ENCODE data around the gene KLHL2.
"Not testable (repeated sequence)": the region's sequence is repeated elsewhere in the genome, so short reads cannot be mapped to it uniquely, and the experiment has no call there.

KLHL2 gene

DNA sequence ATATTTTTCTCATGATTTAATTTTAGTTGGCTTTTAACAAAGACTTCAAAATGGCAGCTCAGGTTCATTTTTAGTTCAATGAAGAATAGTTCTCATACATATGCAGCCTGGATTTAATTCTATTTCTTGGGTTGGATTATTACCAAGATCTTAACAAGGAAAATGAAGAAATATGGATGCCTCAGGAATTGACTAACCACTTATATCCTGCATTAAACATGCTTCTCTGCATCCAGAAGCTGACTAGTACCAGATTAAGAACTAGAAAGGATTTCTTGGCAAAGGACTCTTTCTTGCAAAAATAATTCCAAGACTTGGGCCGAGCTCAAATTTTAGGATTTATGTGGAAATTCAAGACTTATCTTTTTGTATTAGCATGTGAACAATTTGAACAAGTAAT, 5.6 kb upstream of the KLHL2 start:
- no peak for DNase-seq (ENCODE audit: low read depth, low spot score)

DNA sequence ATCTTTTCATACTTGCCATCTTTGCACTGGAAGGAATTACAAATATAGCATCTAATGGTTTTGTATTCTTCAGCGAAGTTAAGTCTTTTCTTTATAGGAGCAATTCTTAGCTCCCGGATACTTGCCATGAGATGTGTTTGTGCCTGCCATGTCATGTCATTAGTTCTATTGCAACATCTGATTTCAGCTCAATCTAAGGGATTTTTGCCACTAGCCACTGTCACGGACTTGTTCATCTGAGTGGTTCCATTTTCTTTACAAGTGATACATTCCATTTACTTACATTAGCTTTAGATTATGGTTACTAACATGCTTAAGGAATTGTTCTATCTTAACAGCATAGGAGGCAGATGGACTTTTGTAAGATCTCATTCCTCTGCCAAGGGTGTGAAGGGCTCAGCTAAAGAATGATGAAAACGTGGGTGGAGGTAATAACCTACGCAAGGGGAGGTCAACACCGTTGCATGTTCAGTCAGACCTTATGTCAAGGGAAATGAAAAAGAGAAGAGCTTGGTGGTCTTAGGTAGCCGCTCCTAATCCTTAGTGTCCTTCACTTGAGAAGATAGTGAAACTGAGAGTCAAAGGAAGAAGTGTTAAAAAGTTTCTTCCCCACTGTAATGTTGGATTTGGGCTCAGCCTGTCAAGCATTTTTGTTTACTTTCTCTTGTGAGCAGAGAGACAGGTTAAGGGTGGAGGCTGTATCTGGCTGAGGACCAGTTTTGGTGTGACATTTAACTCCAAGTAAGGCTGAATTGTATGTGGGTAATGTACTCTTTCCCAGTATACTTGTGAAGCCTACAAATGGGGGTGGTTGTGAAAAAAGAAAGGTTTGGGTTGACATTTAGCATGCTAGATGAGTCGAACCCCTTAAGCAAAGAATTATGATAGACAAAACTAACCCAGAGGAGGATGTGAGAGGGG, 3.6 kb upstream of the KLHL2 start:
- no peak for DNase-seq (ENCODE audit: low read depth, low spot score)

DNA sequence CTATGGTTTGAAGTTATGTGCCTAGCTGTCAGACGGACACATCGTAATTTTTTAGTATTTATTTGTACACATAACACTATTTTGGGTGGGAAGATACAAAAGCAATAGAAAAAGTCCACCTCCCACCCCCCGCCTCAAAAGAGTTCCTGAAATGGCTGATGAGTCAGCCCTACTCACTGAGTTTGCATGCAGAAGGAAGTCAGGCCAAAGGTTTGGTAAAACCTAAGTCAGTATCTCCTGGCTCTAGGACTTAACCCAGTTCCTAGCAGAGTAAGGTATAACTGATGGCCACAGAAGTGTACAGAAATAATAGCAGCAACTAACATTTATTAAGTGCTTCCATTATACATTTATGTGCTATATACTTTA, 2.9 kb upstream of the KLHL2 start:
- DNase-seq (ENCODE audit: low read depth, low spot score): no peak

DNA sequence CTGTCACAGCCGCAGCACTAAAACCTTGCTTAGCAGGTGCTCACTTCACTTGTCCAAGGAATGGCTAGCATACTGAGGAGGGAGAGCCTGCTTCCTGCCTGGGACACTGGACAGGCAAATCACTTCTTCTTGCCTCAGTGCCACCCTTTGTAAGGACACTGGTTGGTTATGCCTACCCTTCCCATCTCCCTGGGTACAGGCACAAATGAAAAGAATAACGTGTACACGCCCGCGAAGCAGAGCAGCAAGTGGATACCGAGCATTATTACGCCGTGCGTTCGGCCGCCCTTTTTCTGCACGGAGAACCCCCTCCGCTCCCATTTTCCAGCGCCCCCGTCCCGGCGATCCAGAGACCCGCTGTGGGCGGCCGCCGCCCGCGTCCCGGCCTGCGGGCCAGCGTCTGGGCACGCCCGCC, 338 bp upstream of the KLHL2 start:
- no peak for DNase-seq (ENCODE audit: low read depth, low spot score)

DNA sequence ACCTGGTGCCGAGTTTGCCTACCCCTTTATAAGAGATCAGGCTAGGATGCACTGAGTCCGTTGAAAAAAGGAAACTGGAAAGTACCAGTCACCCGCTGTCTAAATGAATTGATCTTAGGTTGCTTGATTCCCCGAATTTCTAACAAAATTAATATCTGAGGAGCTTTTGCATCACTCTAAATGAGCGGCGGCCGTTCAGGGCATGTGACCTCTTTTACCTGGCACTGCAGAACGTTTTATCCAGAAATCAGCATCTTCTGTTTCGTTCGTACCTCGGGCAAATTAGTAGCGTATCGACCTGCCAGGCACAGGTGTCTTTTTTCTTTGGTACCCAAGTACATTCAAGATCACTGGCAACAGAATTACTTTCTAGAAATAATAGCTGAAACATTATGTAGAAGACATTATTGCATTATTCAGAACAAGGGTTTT, 876 bp downstream of the KLHL2 start:
- DNase-seq (ENCODE audit: low read depth, low spot score): no peak

DNA sequence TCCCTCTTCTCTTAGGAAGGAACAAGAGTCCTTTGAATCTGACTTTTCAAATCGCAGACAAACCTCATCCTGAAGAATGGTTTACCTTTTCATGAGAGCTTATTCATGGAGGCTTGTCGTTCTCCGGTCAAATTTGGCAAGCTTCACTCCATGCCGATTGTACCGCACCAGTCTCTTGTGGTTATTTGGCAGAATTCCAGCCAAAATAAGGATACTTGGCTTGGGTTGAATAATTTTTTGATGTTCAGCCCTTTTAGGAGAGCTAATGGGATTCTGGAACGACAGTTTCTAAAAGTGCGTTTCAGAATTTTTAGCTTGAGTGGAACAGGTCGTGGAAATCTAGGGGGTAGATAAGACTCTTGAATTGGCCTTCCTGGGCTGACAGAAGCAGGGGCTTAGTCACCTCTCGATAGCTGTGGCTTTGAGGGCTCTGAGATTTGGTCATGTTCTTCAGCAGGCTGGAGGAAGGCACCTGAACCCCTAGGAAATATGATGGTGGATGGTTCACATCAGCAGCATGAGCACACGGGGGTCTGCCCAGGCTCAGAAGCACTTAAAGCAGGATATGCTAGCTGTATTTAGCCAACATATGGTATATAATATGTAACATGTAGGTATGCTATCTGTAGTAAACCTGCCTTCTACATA, 1.5 kb downstream of the KLHL2 start:
- no peak for DNase-seq (ENCODE audit: low read depth, low spot score)

DNA sequence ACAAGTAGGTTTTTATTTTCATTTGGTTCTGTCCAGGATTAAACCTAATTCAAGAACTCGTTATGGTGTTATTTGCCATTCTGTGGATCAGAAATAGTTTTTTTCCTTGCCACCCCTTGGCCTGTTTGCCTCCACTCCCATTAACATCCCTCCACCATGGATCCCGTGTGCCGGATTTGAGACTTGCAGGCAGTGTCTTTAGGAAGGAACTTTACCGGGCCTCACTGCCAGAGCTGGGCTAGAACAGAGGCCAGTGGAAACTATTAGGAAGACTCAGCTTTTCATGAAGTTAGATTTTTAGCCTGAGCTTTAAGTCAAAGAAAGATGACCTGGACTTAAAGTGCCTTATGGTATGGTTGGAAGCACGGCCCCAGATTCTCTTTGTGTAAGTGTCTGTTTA, 2.4 kb downstream of the KLHL2 start:
- no peak for DNase-seq (ENCODE audit: low read depth, low spot score)

DNA sequence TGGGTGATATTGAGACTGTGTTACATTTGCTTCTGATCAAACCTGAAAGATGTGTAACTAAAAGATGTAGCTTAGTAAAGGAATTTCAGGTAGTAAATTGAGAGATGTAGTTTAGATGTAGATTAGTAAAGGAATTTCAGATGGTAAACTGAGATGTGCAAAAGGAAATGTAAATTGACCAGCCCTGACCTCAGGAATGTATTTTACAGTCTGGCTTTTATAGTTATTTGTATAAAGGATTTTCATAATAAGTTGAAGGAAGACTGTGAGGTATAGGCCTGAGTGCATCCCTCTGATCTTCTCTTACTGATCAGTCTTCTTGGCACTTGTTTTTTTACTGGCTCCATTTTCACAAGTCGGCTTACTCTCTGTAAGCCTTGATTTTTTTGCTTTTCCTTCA, 3.2 kb downstream of the KLHL2 start:
- no peak for DNase-seq (ENCODE audit: low read depth, low spot score)

DNA sequence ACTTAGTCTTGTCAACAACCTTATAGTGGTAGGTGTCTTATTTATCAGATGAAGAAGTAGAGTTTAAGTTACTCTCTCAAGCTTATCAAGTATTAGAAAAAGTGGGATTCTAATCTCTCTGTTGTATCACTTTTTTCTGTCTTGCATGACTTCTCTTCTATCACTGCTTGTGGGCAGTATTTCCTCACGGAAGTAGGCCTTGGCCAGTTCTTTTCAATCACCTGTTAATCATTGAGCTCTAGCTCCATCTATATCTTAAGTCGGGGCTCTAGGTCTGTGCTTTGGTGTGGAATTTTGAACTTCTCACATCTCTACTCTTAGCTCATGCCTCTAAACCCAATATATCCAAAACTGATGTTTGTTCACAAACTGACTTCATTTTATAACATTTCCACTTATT, 5.3 kb downstream of the KLHL2 start:
- not testable (repeated sequence) for DNase-seq (ENCODE audit: low read depth, low spot score)

DNA sequence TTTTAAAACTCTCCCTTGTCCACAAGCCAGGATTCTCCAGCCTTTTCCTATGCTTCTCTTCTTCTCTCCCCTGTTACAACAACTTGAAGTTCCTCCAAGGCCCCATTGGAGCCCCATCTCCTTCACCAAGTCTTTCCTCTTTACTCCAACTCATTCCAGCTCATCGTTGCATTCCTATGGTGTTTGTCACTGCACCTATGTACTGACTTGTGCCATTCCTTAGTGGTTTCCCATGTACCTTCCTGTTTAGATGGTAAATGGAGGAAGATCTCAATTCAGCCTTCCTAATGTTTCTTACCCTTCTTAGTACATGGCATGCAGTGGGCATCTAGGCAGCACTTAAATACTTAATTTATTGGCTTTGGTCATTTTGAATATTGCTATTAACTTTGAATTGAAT, 6.0 kb downstream of the KLHL2 start:
- DNase-seq (ENCODE audit: low read depth, low spot score): not testable (repeated sequence)

DNA sequence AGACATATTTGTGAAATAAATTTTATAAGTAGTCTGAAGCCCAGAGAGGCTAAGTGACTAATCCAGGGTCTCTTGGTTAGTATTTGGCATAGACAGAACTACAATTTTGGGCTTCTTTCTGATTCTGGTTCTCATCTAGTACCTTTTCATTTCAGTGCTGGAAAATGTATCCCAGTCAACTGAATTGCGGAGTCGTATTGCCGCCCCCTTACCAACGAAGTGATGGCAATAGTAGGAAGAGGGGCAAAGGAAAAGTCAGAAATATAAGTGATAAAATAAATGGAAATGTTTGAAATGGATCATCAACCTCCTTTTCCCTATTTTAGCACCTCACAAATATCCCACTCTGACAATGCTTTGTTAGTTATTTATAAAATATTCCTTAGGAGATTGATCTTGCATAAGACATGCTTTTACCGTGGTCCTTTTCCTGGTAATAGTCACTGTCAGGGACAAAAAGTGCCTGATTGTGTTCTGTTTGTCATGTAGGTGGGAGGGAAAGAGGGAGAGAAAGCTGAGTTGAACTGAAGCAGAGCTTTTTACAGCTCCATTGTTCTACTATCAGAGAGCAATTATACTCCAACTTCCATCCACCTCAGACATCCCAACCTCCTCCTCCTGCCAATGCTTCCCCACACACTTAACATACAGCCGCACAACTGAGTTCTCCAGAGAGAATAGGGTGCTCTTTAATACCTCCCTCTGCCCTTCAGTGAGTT, 6.8 kb downstream of the KLHL2 start:
- DNase-seq (ENCODE audit: low read depth, low spot score): not testable (repeated sequence)

DNA sequence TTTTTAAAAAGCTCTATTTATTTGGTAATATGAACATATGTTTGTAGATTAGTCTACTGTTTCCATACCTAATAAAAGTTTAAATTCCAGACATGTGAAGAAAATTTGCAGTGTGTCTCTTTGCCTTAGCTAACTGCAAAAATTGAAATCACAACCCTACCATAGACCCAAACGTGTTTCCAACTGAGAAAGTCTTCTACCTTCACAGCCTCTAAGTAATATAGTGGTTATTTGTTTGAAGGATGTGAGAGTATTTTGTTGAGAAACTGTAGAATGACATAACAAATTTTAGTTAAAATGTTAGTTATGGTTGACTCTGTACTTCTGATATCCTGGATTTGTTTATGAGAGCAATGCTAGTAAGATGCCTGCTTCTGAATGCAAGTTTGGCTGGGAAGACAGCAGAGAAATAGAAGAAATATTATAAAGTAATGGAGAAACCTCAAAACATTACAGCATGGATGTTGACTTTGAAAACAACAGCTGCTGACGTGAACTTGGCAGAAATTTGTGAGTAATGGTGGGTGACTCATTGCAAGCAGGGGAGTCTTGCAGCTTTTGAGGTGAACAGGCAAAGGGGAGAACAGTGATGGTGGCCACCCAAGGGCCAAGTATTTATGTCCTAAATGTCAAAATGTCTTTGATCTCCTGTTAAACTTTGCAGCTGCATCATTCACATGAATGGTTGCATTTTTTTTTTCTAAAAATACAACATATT, 7.8 kb downstream of the KLHL2 start:
- not testable (repeated sequence) for DNase-seq (ENCODE audit: low read depth, low spot score)

DNA sequence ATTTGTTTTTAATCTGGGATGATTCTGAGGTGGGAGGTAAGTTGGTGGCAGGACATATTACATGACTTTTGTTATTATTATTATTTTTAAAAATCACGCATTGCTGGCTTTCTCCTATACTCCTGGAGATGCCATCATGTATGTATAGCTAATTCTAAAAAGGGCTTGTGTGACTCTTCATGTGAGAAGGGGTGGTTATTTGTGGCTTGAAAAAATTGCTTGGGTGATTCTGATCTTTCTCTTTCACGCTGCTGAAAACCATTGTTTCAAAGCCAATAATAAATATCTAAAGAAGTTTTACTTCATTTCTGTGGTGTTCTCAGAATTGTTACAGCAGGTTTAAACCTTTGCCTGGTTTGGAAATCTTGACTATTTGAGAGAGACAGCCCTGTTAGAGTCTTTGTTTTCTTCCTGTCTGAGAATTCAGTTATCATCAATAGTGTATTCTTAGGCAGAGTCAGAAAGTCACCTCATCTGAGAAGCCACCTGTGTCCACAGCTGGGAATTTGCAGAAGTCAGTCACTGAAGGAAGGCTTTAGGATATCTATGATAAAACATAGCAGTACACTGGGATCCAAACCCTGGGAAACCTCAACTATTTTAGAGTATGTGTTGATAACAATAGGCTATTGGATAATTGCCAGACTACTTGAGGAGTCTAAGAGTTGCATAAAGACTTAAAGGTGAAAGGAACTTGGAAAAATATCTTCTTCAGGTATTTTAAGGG, 8.6 kb downstream of the KLHL2 start:
- DNase-seq (ENCODE audit: low read depth, low spot score): not testable (repeated sequence)

DNA sequence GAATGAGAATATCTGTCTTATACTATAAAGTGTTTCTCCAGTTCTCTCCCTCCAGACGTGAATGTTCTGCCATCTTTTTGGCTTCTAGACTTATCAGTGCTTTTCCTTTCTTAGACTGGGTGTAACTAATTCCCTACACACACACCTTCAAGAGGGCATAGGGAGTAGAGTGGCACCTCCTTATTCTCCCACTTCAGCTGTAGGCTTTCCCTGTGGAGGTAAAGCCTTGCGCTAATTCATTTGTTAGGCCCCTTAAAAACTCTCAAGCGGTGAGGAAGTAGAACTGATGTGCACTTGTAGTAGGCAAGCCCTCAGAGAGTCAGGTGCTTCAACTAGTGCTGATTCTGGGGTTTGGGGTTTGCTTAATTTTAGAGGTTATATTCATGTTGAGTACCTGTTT, 10.0 kb downstream of the KLHL2 start:
- no peak for DNase-seq (ENCODE audit: low read depth, low spot score)

DNA sequence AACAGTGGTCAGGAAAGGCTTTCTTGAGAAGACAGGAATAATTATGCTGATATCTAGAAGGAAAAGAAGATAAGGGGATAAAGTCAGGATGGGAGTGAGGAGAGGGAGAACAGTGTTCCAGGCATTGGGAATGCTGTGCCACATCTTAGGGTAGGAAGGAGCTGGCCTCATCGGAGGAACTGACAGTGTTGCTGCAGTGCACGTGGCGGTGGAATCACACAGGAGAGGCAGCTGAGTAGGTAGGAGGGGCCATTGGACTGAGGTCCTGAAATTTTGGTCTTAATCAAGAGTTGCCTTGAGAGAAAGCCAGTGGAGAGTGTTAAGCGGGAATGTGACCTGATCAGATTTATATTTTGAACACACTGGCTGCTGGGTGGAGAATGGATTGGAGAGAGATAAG, 13.9 kb downstream of the KLHL2 start:
- DNase-seq (ENCODE audit: low read depth, low spot score): not testable (repeated sequence)

DNA sequence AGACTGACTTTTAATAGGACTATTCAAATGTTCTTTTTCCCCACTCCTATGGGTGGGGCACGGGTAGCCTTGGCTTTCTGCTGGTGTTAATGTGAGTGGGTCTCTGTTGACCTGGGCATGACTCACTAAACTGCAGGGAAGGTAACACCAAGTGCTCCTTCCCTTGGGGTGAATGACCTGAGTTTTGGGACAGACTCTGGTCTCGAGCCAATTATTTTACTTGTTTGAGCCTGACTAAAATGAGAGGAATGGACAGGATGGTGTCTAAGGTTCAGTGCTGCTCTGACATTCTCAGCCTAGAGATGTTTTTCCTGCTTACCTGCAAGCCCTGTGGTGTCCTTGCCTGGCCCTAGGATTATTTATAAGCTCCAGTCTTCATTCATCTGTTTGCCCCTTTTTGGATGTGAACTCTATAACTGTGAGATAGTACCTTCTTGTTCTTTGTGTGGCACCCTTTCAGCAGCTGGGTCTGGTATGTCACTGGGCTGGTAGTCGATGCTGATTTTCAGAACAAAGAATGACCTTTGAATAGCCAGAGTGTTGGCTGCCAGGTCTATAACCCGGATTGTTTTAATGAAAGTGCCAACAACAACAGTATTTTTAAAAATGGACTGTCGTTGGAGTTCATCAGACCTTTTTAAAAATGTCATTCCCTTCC, 14.8 kb downstream of the KLHL2 start:
- DNase-seq (ENCODE audit: low read depth, low spot score): not testable (repeated sequence)

DNA sequence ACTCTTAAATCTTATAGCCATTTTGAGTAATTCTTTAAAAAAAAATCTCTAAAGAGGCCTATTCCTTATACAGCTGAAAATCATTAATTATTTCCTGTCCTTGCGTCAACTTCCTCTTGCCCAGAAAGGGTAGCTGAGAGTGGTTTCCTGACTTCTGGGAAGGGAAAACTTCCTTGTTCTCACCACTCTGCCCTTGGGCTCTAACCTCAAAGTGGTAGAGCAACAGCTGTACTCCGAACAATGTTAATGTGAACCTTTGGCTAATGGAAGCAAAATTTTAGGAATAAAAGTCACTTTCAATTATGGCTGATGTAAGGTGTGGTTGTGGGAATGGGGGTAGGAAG, 15.3 kb downstream of the KLHL2 start:
- no peak for DNase-seq (ENCODE audit: low read depth, low spot score)

DNA sequence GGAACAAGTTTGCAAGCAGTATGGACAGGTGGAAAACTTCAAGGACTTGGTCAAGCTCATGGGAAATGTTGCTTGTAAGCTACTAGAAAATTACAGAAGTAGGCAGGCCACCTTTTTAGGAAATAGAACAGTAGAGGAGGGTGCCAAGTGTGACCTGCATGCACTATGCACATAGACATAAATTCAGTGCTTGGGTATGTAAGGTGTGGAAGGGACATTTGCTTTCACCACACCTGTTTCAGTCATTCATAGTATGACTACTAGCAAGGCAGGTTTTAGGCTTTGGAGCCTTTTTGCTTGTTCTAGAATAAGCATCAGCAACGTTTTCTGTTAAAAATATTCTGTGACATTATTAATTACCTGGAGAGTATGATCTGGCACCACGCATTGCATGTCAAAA, 20.0 kb downstream of the KLHL2 start:
- DNase-seq (ENCODE audit: low read depth, low spot score): not testable (repeated sequence)

DNA sequence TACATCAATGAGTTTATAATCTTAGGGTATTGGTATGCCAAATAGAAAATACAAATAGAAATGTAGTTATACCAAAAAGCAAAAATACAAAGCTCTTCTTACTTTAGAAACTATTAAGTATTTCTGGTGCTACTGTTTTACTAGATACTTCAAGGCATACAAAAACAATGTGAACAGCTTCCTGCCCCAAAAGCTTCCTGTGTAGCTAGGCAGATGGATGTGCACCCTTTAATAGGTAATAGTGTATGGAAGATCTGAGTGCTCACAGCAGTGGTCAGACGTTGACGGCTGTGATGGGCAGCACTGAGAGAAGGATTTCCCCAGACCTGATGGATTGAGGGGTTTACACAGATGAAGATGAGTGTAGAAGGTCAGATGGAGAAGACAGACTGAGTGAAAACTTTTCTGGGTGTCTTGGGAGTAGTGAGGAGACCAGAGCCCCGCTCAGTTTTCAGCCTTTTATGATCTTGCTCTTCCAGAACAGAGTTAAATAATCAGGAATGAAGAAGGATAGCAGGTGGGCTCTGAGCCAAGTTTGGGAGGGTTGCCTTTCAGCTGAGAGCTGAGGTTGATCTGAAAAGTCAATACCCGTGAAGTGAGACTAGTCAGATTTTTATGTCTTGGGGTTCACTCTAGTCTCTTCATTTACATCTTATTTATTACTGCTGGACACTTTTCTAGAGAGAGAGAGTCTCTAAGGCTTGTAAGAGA, 22.3 kb downstream of the KLHL2 start:
- not testable (repeated sequence) for DNase-seq (ENCODE audit: low read depth, low spot score)

All from iPS DF 19.7 (cell line).